Measurements from ENCODE around the gene KCTD19.

DNA sequence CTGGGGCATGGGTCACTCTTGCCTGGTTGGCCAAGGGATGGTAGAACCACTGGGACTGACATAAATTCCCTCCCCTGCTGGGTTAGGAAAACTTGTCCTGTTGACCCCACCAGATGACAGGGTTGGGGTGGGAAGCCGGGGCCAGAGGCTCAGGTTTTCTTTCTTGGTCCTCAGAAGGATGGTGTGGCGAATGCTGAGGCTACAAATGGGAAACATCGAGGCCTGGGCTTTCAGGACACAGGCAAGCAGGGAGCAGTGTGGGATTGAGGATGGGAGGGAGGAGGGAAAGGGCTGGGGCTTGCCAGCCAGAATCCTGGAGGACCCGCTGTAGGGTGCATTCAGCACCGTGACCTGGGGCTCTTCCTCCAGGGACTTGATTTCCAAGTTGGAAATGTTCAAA is 61.7 kb downstream of the KCTD19 start:
- TF ChIP-seq CTCF (IDR thresholded peaks at IDR 0.05) (no peak), POLR2A (IDR thresholded peaks at IDR 0.05) (no peak), POLR2AphosphoS5 (IDR thresholded peaks at IDR 0.05) (no peak)

All from prostate gland (tissue), 2 donors.